ENCODE data around the gene DHX34.
"Not testable (repeated sequence)": the region's sequence is repeated elsewhere in the genome, so short reads cannot be mapped to it uniquely, and the experiment has no call there.

The DHX34 gene

DNA sequence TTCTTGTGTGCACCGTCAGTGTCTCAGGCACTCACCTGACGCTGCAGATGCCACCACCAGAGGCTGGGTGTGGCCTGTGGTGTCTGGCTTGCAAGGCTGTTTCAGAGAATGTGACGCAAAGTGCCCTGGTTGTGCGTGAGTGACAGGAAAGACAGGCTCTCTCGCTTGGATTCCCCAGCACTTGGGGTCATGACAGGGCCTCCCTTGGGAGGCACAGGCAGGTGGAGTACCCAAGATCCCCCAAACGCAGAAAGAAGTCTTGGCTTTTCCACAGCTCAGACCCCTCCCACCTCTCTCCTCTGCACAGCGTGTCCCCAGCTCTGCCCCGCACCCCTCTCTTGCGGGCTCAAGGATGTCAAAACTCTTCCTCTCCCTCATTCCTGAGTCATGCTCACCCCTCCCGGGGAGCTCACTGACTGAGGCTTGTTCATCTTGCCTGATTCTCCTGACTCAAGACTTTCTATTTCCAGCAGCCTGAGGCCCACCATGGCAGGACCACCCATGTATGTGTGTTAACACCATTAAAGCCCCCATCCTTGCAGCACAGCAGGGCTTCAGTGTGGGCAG is 21.0 kb downstream of the DHX34 start:
- FAIRE-seq = no peak

DNA sequence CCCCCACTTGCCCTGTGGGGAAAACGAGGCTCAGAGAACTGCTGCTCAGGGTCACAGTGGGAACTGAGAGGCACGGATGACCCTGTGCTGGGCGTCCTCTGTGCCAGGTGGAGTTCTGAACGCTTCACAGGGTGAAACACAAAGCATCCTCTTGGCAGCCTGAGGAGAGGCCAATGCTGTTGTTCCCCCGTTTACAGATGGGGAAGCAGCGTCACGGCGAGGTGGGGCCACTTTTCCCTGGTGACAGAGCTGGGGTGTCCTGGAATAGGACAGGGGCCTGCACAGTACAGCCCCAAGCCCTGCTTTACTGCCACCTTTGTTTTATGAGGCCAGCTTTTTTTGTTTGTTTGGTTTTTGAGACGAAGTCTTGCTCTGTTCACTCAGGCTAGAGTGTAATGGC is 22.1 kb downstream of the DHX34 start:
- FAIRE-seq = no peak

DNA sequence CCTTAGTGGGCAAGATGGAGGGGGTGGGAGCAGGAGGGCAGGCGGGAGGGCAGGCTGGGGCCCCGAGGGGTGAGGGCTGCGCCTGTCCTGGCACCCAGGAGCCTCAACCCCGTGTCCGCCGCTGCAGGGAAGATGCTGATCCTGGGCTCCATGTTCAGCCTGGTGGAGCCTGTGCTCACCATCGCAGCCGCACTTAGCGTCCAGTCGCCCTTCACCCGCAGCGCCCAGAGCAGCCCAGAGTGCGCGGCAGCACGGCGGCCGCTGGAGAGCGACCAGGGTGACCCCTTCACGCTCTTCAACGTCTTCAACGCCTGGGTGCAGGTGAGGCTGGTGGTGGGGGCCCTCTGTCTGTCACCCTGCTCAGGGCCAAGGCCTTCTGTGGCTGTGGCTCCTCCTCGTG is 23.5 kb downstream of the DHX34 start:
- FAIRE-seq = no peak

DNA sequence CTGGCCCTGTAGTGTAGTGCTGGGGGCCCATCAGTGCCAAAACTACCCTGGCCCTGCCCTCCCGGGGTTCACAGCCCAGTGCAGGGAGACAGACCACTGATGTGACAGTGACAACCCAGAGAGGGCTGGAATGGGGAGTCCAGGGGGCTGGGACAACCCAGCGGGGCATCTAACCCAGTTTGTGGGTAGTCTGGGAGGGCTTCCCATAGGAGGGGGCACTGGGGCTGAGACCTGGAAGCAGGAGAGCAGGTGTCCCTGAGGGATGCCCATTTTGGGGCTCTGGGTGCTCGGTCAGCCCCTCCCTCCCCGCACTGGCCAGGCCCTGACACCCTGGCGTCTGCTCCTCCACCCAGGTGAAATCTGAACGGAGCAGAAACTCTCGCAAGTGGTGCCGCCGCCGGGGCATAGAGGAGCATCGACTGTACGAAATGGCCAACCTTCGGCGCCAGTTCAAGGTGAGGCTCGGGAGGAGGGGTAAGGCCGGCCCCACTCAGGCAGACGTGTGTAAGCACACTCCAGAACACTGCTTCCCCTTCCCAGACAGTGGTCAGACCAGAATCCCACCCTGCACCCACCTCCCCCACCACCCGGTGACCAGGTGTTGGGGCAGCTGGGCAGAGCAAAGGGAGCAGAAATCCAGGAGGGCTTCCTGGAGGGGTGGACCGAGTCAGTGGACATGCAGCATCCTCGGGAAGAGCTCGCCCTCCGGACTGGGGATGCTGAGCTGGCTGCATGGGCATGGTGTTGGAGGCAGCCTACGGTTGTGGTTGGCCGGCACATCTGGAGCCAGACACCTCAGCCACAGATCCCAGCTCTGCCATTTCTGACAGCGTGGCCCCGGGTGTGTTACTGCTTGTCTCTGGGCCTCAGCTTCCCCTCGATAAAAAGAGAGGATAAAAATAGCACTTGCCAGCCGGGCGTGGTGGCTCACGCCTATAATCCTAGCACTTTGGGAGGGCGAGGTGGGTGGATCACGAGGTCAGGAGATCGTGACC is 24.4 kb downstream of the DHX34 start:
- FAIRE-seq = no peak

DNA sequence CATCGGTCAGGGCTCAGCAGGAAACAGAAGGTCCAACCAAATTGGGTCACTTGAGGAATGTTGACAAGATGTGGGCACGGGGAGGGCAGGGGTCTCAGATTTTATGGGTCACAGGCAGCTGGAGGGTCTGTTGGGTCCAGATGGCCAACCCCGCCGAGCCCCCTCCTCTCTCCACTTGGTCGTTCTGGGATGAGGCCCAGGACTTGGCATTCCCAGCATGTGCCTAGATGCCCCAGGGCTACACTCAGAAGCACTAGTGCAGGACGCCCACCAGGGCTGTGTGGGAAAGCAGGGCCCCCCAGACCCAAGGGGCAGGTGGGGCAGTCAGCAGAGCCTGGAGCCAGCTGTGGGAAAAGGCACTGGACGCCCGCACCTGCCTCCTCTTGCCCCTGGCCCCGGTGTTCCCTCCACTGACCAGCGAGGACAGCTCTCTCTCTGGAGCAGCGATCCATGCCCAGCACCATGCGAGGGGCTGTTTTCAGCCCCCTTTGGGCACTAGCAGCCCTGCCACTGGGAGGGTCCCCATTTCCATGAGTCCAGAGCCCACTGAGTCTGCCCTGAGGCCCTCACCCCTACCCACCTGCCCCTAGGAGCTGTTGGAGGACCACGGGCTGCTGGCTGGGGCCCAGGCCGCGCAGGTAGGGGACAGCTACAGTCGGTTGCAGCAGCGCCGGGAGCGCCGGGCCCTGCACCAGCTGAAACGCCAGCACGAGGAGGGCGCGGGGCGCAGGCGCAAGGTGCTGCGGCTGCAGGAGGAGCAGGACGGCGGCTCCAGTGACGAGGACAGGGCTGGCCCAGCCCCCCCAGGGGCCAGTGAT is 26.0 kb downstream of the DHX34 start:
- no peak for FAIRE-seq

DNA sequence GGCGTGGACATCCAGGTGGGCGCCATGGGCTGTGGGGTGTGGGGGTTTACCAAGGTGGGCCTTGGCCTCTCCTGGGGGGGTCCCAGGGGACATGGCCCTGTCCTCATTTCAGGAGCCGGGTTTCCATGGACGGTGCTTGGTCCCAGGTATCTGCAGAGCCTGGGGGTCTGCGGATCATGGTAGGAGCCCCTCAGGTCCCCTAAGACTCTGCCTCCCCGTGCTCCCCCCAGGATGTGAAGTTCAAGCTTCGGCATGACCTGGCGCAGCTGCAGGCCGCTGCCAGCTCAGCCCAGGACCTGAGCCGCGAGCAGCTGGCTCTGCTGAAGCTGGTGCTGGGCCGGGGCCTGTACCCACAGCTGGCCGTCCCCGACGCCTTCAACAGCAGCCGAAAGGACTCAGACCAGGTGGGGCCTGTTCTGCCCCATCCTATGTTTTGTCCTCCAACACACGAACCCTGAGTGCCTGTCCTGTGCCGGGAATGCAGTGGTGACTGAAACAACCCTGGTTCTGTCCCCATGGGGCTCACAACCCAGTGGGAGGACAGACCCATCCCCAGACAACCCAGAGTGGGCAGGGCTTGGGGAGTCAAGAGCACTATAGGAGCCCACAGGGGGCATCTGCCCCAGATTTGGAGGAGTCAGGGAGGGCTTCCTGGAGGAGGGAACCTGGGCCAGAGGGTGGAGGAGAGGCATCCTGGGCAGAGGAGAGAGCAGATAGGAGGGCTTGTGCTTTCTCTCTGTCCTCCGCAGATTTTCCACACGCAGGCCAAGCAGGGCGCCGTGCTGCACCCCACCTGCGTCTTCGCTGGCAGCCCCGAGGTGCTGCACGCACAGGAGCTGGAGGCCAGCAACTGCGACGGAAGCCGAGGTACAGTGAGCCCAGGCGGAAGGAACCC is 26.8 kb downstream of the DHX34 start:
- FAIRE-seq = no peak

DNA sequence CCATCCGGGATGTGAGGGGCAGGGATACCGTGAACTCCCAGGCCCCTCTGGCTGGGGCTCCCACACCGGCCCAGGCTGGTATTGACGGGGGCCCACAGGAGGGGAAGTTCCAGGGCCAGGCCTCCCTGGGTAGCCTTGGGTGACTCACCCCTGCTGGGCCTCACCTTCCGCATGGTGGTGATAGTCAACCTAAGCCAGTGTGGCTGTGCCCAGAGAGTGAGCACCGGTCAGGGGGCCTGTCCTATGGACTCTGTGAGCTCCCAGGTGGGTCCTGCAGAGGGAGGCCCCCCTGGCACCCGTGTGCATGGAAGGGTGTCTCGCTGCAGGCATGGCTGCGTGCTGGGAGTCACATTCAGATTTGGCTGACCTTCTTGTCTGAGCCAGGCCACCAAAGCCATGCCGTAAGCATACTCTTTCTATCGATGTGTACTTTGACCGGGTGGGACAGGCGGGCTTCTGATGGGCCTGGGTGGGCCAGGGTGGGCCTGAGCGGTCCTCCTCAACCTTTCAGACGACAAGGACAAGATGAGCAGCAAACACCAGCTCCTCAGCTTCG is 27.6 kb downstream of the DHX34 start:
- no peak for FAIRE-seq

DNA sequence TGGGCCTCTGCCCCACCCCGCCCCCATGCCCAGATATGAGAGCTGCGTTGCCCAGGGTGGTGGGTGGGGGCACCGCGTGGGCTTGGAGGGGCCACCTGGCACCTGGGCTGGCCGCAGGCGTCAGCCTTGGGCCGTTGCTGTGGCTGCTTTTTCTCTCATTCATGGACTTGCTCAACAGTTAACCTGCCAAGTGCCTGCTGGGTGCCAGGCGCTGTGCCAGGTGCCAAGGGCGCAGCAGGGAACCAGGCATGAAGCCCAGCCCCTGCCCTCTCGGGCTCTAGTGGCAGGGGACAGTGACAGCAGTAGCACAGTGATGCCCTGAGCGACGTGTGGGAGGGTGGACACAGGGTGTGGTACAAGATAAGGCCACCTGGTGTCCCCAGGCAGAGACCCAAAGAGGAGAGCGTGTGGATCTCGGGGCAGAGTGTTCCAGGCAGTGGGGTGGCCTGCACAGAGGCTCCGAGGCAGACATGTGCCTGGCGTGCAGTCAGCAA is 28.1 kb downstream of the DHX34 start:
- FAIRE-seq = no peak

DNA sequence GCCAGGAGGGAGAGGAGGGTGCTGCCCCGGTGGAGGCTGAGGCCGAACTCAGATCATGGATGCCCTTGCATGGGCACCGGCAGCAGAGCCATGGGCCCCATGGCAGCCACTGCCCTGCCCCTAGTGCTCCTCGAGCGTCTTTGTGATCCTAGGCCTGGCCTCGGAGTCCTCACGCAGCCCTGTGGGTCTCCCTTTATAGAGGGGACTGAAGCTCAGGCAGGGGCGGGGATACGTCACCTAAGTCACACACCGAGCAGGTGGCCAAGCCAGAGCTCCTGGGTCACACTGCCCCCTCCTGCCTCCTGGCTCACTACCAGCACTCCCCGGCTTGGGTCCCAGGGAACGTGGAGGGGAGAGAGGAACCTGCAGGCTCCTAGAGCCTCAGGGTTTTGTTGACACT is 28.7 kb downstream of the DHX34 start:
- FAIRE-seq = no peak

DNA sequence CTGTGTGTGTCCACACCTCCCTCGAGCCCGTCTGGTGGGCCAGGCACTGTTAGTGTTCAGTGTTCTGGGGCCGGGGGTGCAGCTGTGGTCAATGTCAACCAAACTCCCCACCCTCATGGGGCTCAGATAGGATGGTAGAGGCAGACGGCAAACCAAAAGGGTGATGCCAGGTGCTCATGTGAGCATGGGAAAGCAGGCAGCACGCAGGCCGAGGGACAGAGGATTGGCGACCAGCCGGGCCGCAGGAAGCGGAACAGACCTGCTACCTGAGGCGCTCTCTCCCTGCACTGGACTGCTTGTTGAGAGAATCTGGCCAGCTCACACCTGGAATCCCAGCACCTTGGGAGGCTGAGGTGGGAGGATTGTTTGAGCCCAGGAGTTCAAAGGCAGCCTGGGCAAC is 29.1 kb downstream of the DHX34 start:
- FAIRE-seq = no peak

DNA sequence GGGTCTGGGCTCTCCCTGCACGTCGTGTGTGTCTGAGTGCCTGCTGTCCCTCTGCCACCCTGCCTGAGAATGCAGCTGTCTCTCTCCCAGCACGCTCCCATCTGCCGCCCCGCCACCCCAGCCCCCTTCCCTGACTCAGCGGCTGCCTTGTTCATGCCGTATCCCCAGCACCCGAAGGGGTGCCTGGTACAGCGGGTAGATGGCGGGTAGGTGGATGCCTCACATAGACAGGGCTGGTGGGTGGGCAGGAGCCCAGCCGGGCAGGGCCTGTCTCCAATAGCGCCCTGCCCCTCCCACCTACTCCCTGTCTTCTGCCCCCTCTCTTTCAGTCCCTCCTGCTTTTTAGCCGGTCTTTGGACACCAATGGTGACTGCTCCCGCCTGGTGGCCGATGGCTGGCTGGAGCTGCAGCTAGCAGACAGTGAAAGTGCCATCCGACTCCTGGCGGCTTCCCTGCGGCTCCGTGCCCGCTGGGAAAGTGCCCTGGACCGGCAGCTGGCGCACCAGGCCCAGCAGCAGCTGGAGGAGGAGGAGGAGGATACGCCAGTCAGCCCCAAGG is 30.3 kb downstream of the DHX34 start:
- no peak for FAIRE-seq

DNA sequence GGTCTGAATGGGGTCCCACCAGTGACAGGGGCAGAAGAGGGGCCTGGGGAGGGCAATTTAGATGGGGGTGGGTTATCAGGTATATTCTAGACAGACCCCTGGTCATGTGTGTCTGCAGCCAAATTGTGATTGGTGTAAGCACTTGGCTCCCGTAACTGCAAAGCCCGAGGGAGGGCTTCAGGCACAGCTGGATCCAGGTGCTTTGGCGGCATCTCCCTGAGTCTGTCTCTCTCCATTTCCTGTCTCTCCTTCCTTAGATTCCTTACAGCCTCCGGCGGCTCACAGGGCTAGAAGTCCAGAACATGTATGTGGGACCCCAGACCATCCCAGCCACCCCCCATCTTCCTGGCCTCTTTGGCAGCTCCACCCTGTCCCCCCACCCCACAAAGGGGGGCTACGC is 31.4 kb downstream of the DHX34 start:
- FAIRE-seq = no peak

DNA sequence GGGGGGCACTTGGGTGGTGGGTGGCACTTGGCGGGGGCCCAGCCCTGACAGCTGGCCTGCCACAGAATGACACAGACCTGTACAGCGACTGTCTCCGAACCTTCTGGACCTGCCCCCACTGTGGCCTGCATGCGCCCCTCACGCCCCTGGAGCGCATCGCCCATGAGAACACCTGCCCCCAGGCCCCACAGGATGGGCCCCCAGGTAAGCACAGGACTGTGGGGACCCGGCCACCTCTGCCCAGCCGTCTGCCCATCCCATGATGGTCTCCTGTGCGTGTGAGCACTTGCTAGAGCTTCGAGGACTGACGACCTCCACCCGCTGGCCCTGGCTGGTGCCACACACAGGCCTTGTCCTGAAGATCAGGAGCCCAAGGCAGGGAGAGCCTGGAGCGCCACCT is 32.0 kb downstream of the DHX34 start:
- no peak for FAIRE-seq

DNA sequence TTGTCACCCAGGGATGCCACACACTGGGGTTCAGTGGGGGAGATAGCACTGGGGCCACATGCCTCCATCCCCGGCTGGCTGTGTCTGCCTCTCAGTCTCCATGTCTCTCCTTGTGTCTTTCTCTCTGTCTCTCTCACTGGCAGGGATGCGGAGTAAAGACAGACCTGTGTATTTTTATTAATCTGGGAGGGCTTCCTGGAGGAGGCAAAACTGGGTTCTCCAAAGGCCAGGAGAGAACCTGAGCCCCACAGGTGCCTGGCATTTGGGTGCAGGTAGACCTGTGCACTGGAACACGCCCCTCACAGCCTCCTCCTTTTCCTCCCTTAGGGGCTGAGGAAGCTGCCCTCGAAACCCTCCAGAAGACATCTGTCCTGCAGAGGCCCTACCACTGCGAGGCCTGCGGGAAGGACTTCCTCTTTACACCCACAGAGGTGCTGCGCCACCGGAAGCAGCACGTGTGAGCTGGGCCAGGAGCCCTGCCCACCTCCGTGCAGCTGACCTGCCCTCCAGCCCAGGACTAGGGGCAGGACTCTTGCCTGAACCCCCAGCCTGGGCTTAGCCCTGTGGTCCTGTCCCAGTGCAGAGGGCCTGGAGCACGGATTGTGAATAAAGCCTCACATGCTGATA is 32.7 kb downstream of the DHX34 start:
- no peak for FAIRE-seq

DNA sequence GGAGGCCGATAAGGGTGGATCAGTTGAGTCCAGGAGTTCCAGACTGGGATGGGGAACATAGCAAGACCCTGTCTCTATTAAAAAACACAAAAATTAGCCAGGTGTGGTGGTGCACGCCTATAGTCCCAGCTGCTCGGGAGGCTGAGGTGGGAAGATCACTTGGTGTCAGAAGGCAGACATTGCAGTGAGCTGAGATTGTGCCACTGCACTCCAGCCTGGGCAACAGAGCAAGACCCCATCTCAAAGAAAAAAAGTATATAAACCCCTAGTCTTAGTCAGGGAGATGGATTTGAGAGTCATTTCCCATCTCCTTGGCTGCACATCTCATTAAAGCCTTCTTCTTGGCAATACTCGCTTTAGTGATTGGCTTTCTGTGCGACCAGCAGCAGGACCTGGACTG is 34.8 kb downstream of the DHX34 start:
- FAIRE-seq = not testable (repeated sequence)

DNA sequence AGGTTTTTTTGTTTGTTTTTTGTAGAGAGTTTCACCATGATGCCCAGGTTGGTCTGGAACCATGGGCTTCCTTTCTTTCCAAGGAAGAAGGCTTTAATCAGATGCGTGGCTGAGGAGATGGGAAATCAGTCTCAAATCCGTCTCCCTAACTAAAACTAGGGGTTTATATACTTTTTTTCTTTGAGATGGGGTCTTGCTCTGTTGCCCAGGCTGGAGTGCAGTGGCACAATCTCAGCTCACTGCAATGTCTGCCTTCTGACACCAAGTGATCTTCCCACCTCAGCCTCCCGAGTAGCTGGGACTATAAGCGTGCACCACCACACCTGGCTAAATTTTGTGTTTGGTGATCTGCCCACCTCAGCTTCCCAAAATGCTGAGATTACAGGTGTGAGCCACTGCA is 35.4 kb downstream of the DHX34 start:
- FAIRE-seq = not testable (repeated sequence)

DNA sequence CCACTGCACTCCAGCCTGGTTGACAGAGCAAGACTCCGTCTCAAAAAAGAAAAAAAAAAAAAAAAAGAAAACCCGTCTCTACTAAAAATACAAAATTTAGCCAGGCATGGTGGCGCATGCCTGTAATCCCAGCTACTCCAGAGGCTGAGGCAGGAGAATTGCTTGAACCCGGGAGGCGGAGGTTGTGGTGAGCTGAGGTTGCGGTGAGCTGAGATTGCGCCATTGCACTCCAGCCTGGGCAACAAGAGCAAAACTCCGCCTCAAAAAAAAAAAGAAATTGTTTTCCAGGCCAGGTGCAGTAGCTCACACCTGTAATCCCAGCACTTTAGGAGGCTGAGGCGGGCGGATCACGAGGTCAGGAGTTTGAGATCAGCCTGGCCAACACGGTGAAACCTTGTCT is 37.5 kb downstream of the DHX34 start:
- not testable (repeated sequence) for FAIRE-seq

DNA sequence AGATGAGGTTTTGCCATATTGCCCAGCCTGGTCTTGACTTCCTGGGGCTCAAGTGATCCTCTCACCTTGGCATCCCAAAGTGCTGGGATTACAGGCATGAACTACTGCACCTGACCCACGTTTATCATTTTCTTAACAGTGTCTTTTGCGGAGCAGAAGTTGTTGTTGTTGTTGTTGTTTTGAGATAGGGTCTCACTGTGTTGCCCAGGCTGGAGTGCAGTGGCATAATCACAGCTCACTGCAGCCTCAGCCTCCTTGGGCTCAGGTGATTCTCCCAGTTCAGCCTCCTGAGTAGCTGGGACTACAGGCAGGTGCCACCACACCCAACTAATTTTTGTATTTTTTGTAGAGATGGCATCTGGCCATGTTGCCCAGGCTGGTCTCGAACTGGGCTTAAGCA is 38.5 kb downstream of the DHX34 start:
- FAIRE-seq = not testable (repeated sequence)

DNA sequence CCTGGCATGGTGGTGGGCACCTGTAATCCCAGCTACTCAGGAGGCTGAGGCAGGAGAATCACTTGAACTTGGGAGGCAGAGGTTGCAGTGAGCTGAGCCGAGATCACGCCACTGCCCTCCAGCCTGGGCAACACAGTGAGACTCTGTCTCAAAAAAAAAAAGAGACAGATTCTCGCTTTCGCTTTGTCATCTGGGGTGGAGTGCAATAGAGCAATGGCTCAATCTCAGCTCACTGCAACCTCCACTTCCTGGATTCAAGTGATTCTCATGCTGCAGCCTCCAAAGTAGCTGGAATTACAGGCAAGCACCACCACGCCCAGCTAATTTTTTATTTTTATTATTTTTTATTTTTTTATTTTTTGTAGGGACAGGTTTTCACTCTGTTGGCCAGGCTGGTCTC is 39.6 kb downstream of the DHX34 start:
- FAIRE-seq = not testable (repeated sequence)

DNA sequence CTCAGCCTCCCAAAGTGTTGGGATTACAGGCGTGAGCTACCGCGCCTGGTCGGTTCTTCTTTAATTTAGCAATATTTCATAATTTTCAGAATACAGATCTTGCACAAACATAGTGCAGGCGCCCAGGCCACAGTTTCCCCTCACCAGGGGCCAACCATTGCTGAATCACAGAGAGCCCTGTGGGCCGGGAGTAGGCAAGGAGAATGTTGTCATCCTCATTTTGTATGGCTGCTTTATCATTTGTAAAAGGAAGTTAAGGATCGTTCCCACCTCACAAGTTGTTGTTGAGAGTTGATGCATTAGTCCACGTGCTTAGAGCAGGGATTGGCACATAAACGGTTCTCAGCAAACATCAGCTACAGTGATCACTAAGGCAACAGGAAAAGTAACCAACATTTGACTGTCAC is 40.0 kb downstream of the DHX34 start:
- FAIRE-seq = no peak

Measured in A204.1 (cell line).